HCT116 (cell line): ENCODE data around the gene IMPG1. TPM values are rescaled to one million over a fixed set of nuclear protein-coding genes. Genes with fewer than 3 reads are reported as not detected.

Experiments
- ATAC-seq: fragments of 200-7000 bp; cut with Tn5 transposase; 2 replicates; pipeline ENCODE4 v1.9.1; 2020; ENCODE audit warnings: mild to moderate bottlenecking, moderate library complexity
- BruUV-seq: library from RNA; stranded (reverse); fragments of 400-500 nt; replicated peaks from 2 replicates; lab custom pipeline; 2021; lab: Mats Ljungman, UMichigan
- CTCF ChIA-PET: fragments of 300-600 bp; sonication (Branson Sonifier 250); formaldehyde crosslinking; loops from one replicate; lab custom pipeline; 2021; ENCODE audit warnings: antibody characterized with exemption; lab: Charles Lee
- POLR2A ChIA-PET: fragments of 300-600, 350-600 bp; sonication (Branson Sonifier 250); formaldehyde crosslinking; loops from one replicate; lab custom pipeline; 2021; ENCODE audit warnings: antibody characterized with exemption; lab: Charles Lee
- RAD21 ChIA-PET, 2 experiments: fragments of 300-600 bp; sonication (Branson Sonifier 250); formaldehyde crosslinking; loops; one replicate each; lab custom pipeline; 2023; ENCODE audit warnings: low total read pairs in 2 of 2; ENCODE audit not compliant: uncharacterized antibody in 2 of 2, unreplicated experiment in 2 of 2, low non-redundant PET in 1 of 2; lab: Charles Lee
- DNase-seq: peaks from one replicate; pipeline ENCODE4 v3.0.0-alpha.2; 2010; ENCODE audit warnings: low read depth, low spot score
- H2AFZ ChIP-seq: fragments of 200-600 bp; shearing (Covaris generic), sonication (generic); 2 replicates; pipeline ENCODE4 v1.6.1; 2017; ENCODE audit warnings: low read depth, mixed run types, mixed read lengths, antibody characterized with exemption, low read length; ENCODE audit not compliant: poor library complexity, severe bottlenecking
- H3K27ac ChIP-seq: 2 replicates; pipeline ENCODE4 v1.5.1; 2012; ENCODE audit warnings: low read depth, low read length
- H3K27me3 ChIP-seq: fragments of 200-600 bp; sonication (generic); 2 replicates; pipeline ENCODE4 v1.6.1; 2016; ENCODE audit warnings: mixed run types, low read length, mixed read lengths; ENCODE audit not compliant: insufficient read depth
- H3K36me3 ChIP-seq, 2 experiments: fragments of 200-500 bp in 1 of 2; fragments of 200-600 bp in 1 of 2; sonication (Bioruptor generic) in 1 of 2; sonication (generic) in 1 of 2; 2 replicates each; pipeline versions ENCODE4 v1.5.1 to v1.6.1; 2014 to 2016; ENCODE audit warnings: low read length in 2 of 2, inconsistent platforms in 1 of 2, mixed read lengths in 1 of 2, mixed run types in 1 of 2; ENCODE audit not compliant: insufficient read depth in 2 of 2, control insufficient read depth in 1 of 2
- H3K4me1 ChIP-seq, 2 experiments: fragments of 200-600 bp in 1 of 2; sonication (generic) in 1 of 2; 2 replicates each; pipeline versions ENCODE4 v1.5.1 to v1.6.1; 2012 to 2017; ENCODE audit warnings: low read length in 2 of 2, inconsistent platforms in 1 of 2, mild to moderate bottlenecking in 1 of 2, mixed read lengths in 1 of 2, mixed run types in 1 of 2, moderate library complexity in 1 of 2; ENCODE audit not compliant: insufficient read depth in 2 of 2, control insufficient read depth in 1 of 2
- H3K4me2 ChIP-seq: fragments of 200-600 bp; sonication (generic); 2 replicates; pipeline ENCODE4 v1.6.1; 2017; ENCODE audit warnings: mixed run types, low read length, mixed read lengths
- H3K4me3 ChIP-seq, 2 experiments: fragments of 200-600 bp in 1 of 2; sonication (generic) in 1 of 2; replicated peaks in 1 of 2; 2 replicates each; pipeline ENCODE4 v1.5.1; 2011 to 2016; ENCODE audit warnings: low read length in 2 of 2, control low read depth in 1 of 2, low read depth in 1 of 2, mild to moderate bottlenecking in 1 of 2, mixed read lengths in 1 of 2, mixed run types in 1 of 2
- H3K79me2 ChIP-seq: fragments of 200-600 bp; sonication (generic); 2 replicates; pipeline ENCODE4 v1.6.1; 2017; ENCODE audit warnings: mild to moderate bottlenecking, mixed run types, low read length, moderate library complexity, mixed read lengths; ENCODE audit not compliant: insufficient read depth
- H3K9ac ChIP-seq: fragments of 200-600 bp; sonication (generic); 2 replicates; pipeline ENCODE4 v1.6.1; 2016; ENCODE audit warnings: low read length, mixed read lengths
- H3K9me2 ChIP-seq: fragments of 200-600 bp; sonication (generic), shearing (Covaris generic); 2 replicates; pipeline ENCODE4 v1.6.1; 2017; ENCODE audit warnings: mixed run types, mild to moderate bottlenecking, moderate library complexity; ENCODE audit not compliant: insufficient read depth
- H3K9me3 ChIP-seq, 2 experiments: fragments of 200-500 bp in 1 of 2; fragments of 200-600 bp in 1 of 2; sonication (Bioruptor generic) in 1 of 2; sonication (generic) in 1 of 2; 2 replicates each; pipeline ENCODE4 v1.6.1; 2014 to 2017; ENCODE audit warnings: low read length in 2 of 2, mixed read lengths in 2 of 2, inconsistent platforms in 1 of 2, low read depth in 1 of 2, mild to moderate bottlenecking in 1 of 2, mixed run types in 1 of 2, moderate library complexity in 1 of 2; ENCODE audit not compliant: control insufficient read depth in 1 of 2, insufficient read depth in 1 of 2
- H4K20me1 ChIP-seq: fragments of 200-600 bp; sonication (generic), shearing (Covaris generic); 2 replicates; pipeline ENCODE4 v1.6.1; 2017; ENCODE audit warnings: mixed run types, mild to moderate bottlenecking, moderate library complexity; ENCODE audit not compliant: insufficient read depth
- EZH2 ChIP-seq: fragments of 200-600 bp; sonication (generic); IDR thresholded peaks from 2 replicates; pipeline ENCODE4 v1.6.1; 2017; ENCODE audit warnings: antibody characterized with exemption, mixed run types
- EZH2phosphoT487 ChIP-seq: fragments of 200-600 bp; IDR thresholded peaks from 2 replicates; pipeline ENCODE4 v1.6.1; 2018; ENCODE audit warnings: antibody characterized with exemption, borderline replicate concordance
- MAX ChIP-seq: IDR thresholded peaks from 2 replicates; pipeline ENCODE4 v1.6.1; 2012
- POLR2A ChIP-seq: IDR thresholded peaks from 2 replicates; pipeline ENCODE4 v1.7.0; 2011; ENCODE audit warnings: borderline replicate concordance; ENCODE audit not compliant: insufficient read depth, insufficient read length; ENCODE audit errors: extremely low read depth
- POLR2AphosphoS5 ChIP-seq: IDR thresholded peaks from 2 replicates; pipeline ENCODE4 v1.6.1; 2011; ENCODE audit warnings: mild to moderate bottlenecking, low read depth, low read length, moderate library complexity
- RAD21 ChIP-seq: IDR thresholded peaks from 2 replicates; pipeline ENCODE4 v1.6.1; 2012; ENCODE audit warnings: low read depth, mild to moderate bottlenecking
- REST ChIP-seq: IDR thresholded peaks from 2 replicates; pipeline ENCODE4 v1.6.1; 2012; ENCODE audit warnings: low read depth
- SRF ChIP-seq: IDR thresholded peaks from 2 replicates; pipeline ENCODE4 v1.6.1; 2012; ENCODE audit warnings: low read depth
- TCF7L2 ChIP-seq: IDR thresholded peaks from 2 replicates; pipeline ENCODE4 v1.7.0; 2011; ENCODE audit warnings: borderline replicate concordance, inconsistent platforms; ENCODE audit not compliant: insufficient read depth, insufficient read length; ENCODE audit errors: extremely low read depth
- YY1 ChIP-seq: IDR thresholded peaks from 2 replicates; pipeline ENCODE4 v1.6.1; 2011; ENCODE audit warnings: low read length, low read depth, moderate library complexity, mild to moderate bottlenecking; ENCODE audit not compliant: insufficient replicate concordance; ENCODE audit errors: extremely low read depth
- ZBTB33 ChIP-seq: IDR thresholded peaks from 2 replicates; pipeline ENCODE4 v1.6.1; 2011; ENCODE audit warnings: mild to moderate bottlenecking, low read length, moderate library complexity; ENCODE audit not compliant: insufficient replicate concordance; ENCODE audit errors: extremely low read depth
- ZFX ChIP-seq: fragments of 450-650 bp; IDR thresholded peaks from 2 replicates; pipeline ENCODE4 v1.6.1; 2017
- intact Hi-C: fragments of 100-400 bp; cut with micrococcal nuclease; formaldehyde crosslinking; loops from 2 replicates; pipeline ENCODE4 v1.10.0; 2022
- total RNA-seq: library from RNA; stranded (reverse); gene quantifications from one replicate; pipeline ENCODE4 v1.2.1, GENCODE V29; 2021; ENCODE audit not compliant: unreplicated experiment

Gene IMPG1
- total RNA-seq, 1 experiment from 2014 or later = not detected

- no peak overlapping the region for H3K9ac ChIP-seq
- DNase-seq = no peak
- no peak for TF ChIP-seq ZBTB33
- no peak for TF ChIP-seq TCF7L2
- TF ChIP-seq MAX = no peak
- TF ChIP-seq RAD21 = no peak
- TF ChIP-seq EZH2 = no peak
- no peak for TF ChIP-seq POLR2A
- no peak for TF ChIP-seq YY1
- no peak for TF ChIP-seq POLR2AphosphoS5
- TF ChIP-seq REST = no peak
- no peak for TF ChIP-seq SRF
- no peak for TF ChIP-seq ZFX
- TF ChIP-seq EZH2phosphoT487 = no peak
- TF ChIP-seq, all 23 proteins: peak for 0
- POLR2A ChIA-PET = no interaction called here
- no peak overlapping the region for H2AFZ ChIP-seq
- CTCF ChIA-PET = no interaction called here
- H3K27me3 ChIP-seq = no peaks in the 10 kb centered on the region
- H3K36me3 ChIP-seq = no peaks in the 10 kb centered on the region
- no peak overlapping the region for H3K4me3 ChIP-seq
- H3K4me2 ChIP-seq = no peak overlapping the region
- H3K9me3 ChIP-seq = no peaks in the 10 kb centered on the region
- no peaks in the 10 kb centered on the region for H3K79me2 ChIP-seq
- no peak for ATAC-seq
- H4K20me1 ChIP-seq = no peaks in the 10 kb centered on the region
- intact Hi-C loops = no loop called here
- no peaks in the 10 kb centered on the region for H3K4me1 ChIP-seq
- no peaks in the 10 kb centered on the region for H3K9me2 ChIP-seq
- no peak overlapping the region for H3K27ac ChIP-seq
- RAD21 ChIA-PET = no interaction called here
- BruUV-seq = no TSS peak
These were observed 57.6 kb downstream of the IMPG1 start for GRCh38 chr6:76014626-76015530.
